GM23248 (cell line): ENCODE measurements around the gene GPRIN2. TPM values are rescaled to one million over a fixed set of nuclear protein-coding genes. Genes with fewer than 3 reads are reported as not detected.

Experiments used
- DNase-seq: peaks from one replicate; pipeline ENCODE4 v3.0.0-alpha.2; 2015
- H2AFZ ChIP-seq: fragments of 200-600 bp; sonication (generic); 2 replicates; pipeline ENCODE4 v1.6.1; 2016; ENCODE audit warnings: antibody characterized with exemption
- H3F3A ChIP-seq: fragments of 200-600 bp; sonication (generic); 2 replicates; pipeline ENCODE4 v1.6.1; 2016; ENCODE audit warnings: mild to moderate bottlenecking, antibody characterized with exemption, mixed run types; ENCODE audit not compliant: insufficient read depth
- H3K27ac ChIP-seq: fragments of 200-600 bp; sonication (generic); 2 replicates; pipeline ENCODE4 v1.5.1; 2016; ENCODE audit warnings: mild to moderate bottlenecking
- H3K27me3 ChIP-seq: fragments of 200-600 bp; sonication (generic); replicated peaks from 2 replicates; pipeline ENCODE4 v1.6.1; 2016; ENCODE audit warnings: mild to moderate bottlenecking; ENCODE audit not compliant: insufficient read depth
- H3K36me3 ChIP-seq: fragments of 200-600 bp; sonication (generic); 2 replicates; pipeline ENCODE4 v1.6.1; 2016; ENCODE audit warnings: low read depth, mild to moderate bottlenecking
- H3K4me1 ChIP-seq: fragments of 200-600 bp; sonication (generic); 2 replicates; pipeline ENCODE4 v1.6.1; 2016; ENCODE audit warnings: mild to moderate bottlenecking; ENCODE audit not compliant: insufficient read depth
- H3K4me2 ChIP-seq: fragments of 200-600 bp; sonication (generic); one replicate; pipeline ENCODE4 v1.6.1; 2016; ENCODE audit warnings: mild to moderate bottlenecking; ENCODE audit not compliant: unreplicated experiment
- H3K4me3 ChIP-seq: fragments of 200-600 bp; sonication (generic); 2 replicates; pipeline ENCODE4 v1.5.1; 2016; ENCODE audit warnings: mild to moderate bottlenecking
- H3K79me2 ChIP-seq: fragments of 200-600 bp; sonication (generic); 2 replicates; pipeline ENCODE4 v1.6.1; 2016; ENCODE audit warnings: mild to moderate bottlenecking; ENCODE audit not compliant: insufficient read depth
- H3K9ac ChIP-seq: fragments of 200-600 bp; sonication (generic); 2 replicates; pipeline ENCODE4 v1.6.1; 2016; ENCODE audit warnings: mild to moderate bottlenecking
- H3K9me2 ChIP-seq: fragments of 200-600 bp; sonication (generic); 2 replicates; pipeline ENCODE4 v1.6.1; 2016; ENCODE audit warnings: mixed run types, mild to moderate bottlenecking, moderate library complexity; ENCODE audit not compliant: insufficient read depth
- H3K9me3 ChIP-seq: fragments of 200-600 bp; sonication (generic); one replicate; pipeline ENCODE4 v1.6.1; 2017; ENCODE audit warnings: low read depth
- H4K20me1 ChIP-seq: fragments of 200-600 bp; sonication (generic); 2 replicates; pipeline ENCODE4 v1.6.0; 2016; ENCODE audit not compliant: insufficient read depth
- EZH2 ChIP-seq: fragments of 200-600 bp; sonication (generic); IDR thresholded peaks from 2 replicates; pipeline ENCODE4 v1.6.1; 2018; ENCODE audit warnings: antibody characterized with exemption, mild to moderate bottlenecking; ENCODE audit not compliant: insufficient read depth, poor library complexity, severe bottlenecking
- EZH2phosphoT487 ChIP-seq: fragments of 200-600 bp; sonication (generic); IDR thresholded peaks from 2 replicates; pipeline ENCODE4 v1.6.1; 2018; ENCODE audit warnings: antibody characterized with exemption, moderate library complexity, mild to moderate bottlenecking, low read depth; ENCODE audit not compliant: insufficient read depth
- WGBS, 2 experiments: methylation state at CpG; one replicate each; pipeline ENCODE4 v1.1.6; 2015 to 2017; ENCODE audit warnings: low lambda C conversion rate in 2 of 2, low coverage in 1 of 2; ENCODE audit errors: missing lambda C conversion rate in 2 of 2; 5-methylcytosine and 5-hydroxymethylcytosine counted together
- in situ Hi-C: fragments of 300-500 bp; cut with MboI; formaldehyde crosslinking; loops from 2 replicates; pipeline ENCODE4 v1.15.0; 2020
- polyA plus RNA-seq: library from polyadenylated mRNA; unstranded; fragments of >200 nt; fragmentation: Nextera tagmentation; extraction: Ambion mirVana; gene quantifications from 2 replicates; pipeline ENCODE4 v1.2.1, GENCODE V29; 2016
- total RNA-seq: library from RNA; depleted of rRNA; stranded (reverse); fragments of >200 nt; shearing (Covaris generic); gene quantifications from 2 replicates; pipeline ENCODE4 v1.2.3, GENCODE V29; 2014

Gene GPRIN2
- total and polyA plus RNA-seq, 2 experiments from 2014 or later, result not detected

GRCh38 chr10:46555366-46555712 is 1.1 kb downstream of the GPRIN2 start:
- TF ChIP-seq EZH2 (no peak), EZH2phosphoT487 (no peak)
- H3K9me2 ChIP-seq, result no peaks in the 10 kb centered on the region
- no peak overlapping the region for H3K4me3 ChIP-seq
- H3K79me2 ChIP-seq, result no peaks in the 10 kb centered on the region
- 59 to 60% methylated on average over 4 of the region's 4 CpGs for WGBS, 2 experiments
- H3K36me3 ChIP-seq, result no peaks in the 10 kb centered on the region
- no peaks in the 10 kb centered on the region for H3K9me3 ChIP-seq
- no peak overlapping the region for H2AFZ ChIP-seq
- no peak overlapping the region for H3K27ac ChIP-seq
- H4K20me1 ChIP-seq, result no peaks in the 10 kb centered on the region
- peaks cover 78% of the 10 kb centered on the region for H3K27me3 ChIP-seq
- in situ Hi-C loops, result no loop called here
- no peaks in the 10 kb centered on the region for H3K4me1 ChIP-seq
- no peak overlapping the region for H3K9ac ChIP-seq
- no peaks in the 10 kb centered on the region for H3F3A ChIP-seq
- no peak for DNase-seq
- no peak overlapping the region for H3K4me2 ChIP-seq

DNA sequence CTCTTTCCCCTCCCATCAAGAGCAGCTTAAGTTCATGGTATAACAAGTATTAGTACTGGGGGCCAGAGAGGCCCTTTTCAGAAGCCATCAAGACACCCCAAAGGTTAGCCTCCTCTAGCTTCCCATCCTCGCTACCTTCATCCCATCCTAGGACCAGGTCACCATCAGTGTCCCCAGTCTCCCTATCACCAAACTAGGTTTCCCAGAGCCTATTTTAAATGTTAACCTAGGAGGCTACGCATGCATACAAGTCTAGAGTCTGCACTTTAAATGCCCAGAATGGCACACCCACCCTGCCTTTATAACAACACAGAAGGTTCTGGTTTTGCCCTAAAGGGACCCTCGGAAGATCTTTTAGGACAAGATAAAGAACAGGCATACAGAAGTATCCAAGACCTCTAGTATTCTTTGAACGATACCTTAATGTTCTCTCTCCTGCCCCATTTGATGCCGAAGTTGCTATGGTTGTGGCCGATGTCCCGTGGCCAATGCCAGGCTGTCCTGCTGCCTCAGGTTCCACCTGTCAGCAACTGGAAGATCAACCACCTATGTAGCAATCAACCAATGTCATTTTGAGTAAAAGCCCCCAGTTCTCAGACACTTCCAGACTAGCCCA is 2.2 kb downstream of the GPRIN2 start:
- Histone ChIP-seq H3K4me2 (no peak overlapping the region), H4K20me1 (no peaks in the 10 kb centered on the region), H3K4me3 (no peak overlapping the region), H3K9me2 (no peaks in the 10 kb centered on the region), H3K27ac (no peak overlapping the region), H3K9ac (no peak overlapping the region), H3K79me2 (no peaks in the 10 kb centered on the region), H3K36me3 (no peaks in the 10 kb centered on the region), H3K27me3 (peaks cover 69% of the 10 kb centered on the region), H3K4me1 (no peaks in the 10 kb centered on the region), H2AFZ (no peak overlapping the region), H3F3A (no peaks in the 10 kb centered on the region), H3K9me3 (no peaks in the 10 kb centered on the region)
- WGBS, 2 experiments, result 73% methylated on average over 7 of the region's 7 CpGs
- no peak for TF ChIP-seq EZH2phosphoT487
- no peak for TF ChIP-seq EZH2
- no peak for DNase-seq
- in situ Hi-C loops, result no loop called here

GRCh38 chr10:46553238-46554049 is 3.0 kb downstream of the GPRIN2 start:
- Histone ChIP-seq H3K9me2 (no peaks in the 10 kb centered on the region), H3K27me3 (peaks cover 68% of the 10 kb centered on the region)

DNA sequence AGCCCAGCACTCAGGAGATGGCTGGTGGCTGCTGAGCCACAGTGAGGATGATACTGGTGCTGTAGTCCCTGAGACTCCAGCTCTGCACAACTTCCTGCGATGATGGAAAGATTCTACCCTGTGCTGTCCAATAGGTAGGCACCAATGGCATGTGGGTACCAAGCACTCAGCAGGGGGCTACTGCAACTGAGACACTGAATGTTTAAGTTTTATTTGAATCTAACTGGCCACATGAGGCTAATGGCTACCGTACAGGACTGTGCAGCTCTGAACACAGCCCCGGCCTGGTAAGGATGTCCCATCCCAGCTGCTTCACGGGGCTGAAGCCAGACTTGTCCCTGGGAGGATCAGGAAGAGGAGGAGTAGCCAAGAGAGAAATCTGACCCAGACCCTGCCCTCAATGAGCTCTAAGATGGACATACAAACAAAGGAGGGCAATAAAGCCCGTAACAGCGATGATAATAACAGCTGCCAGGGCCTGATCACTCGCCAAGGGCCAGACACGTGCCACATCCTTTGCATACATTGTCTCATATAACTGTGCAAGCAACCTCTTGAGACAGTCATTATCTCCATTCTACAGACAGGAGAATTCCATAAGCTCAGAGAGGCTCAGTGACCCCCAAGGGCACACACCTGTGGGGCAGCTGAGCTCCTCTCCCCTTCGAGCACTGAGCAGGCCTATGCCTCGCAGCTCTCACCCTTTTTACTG is 3.8 kb downstream of the GPRIN2 start:
- H3K27ac ChIP-seq, result no peak overlapping the region
- H3K9me2 ChIP-seq, result no peaks in the 10 kb centered on the region
- H3K27me3 ChIP-seq, result peaks cover 61% of the 10 kb centered on the region
- H2AFZ ChIP-seq, result no peak overlapping the region
- no peak for TF ChIP-seq EZH2phosphoT487
- no peak for TF ChIP-seq EZH2
- no peak overlapping the region for H3K9ac ChIP-seq
- no peaks in the 10 kb centered on the region for H3F3A ChIP-seq
- no peak overlapping the region for H3K4me2 ChIP-seq
- H3K4me1 ChIP-seq, result no peaks in the 10 kb centered on the region
- 74 to 76% methylated on average over 10 of the region's 10 CpGs for WGBS, 2 experiments
- no peaks in the 10 kb centered on the region for H4K20me1 ChIP-seq
- H3K4me3 ChIP-seq, result no peak overlapping the region
- no peak for DNase-seq
- no peaks in the 10 kb centered on the region for H3K9me3 ChIP-seq
- in situ Hi-C loops, result no loop called here
- H3K79me2 ChIP-seq, result no peaks in the 10 kb centered on the region
- no peaks in the 10 kb centered on the region for H3K36me3 ChIP-seq

More at GRCh38 chr10:46553238-46554049, 3.0 kb downstream of the GPRIN2 start:
- no peak overlapping the region for H3K4me2 ChIP-seq
- H3K9me3 ChIP-seq, result no peaks in the 10 kb centered on the region
- in situ Hi-C loops, result no loop called here
- H4K20me1 ChIP-seq, result no peaks in the 10 kb centered on the region
- no peaks in the 10 kb centered on the region for H3K4me1 ChIP-seq
- WGBS, 2 experiments, result 11 to 14% methylated on average over 2 of the region's 2 CpGs
- H3K9ac ChIP-seq, result no peak overlapping the region
- no peak overlapping the region for H2AFZ ChIP-seq
- TF ChIP-seq EZH2 (no peak), EZH2phosphoT487 (no peak)
- no peaks in the 10 kb centered on the region for H3K79me2 ChIP-seq
- no peak overlapping the region for H3K27ac ChIP-seq
- no peak for DNase-seq
- no peaks in the 10 kb centered on the region for H3K36me3 ChIP-seq
- no peaks in the 10 kb centered on the region for H3F3A ChIP-seq
- H3K4me3 ChIP-seq, result no peak overlapping the region
